Measurements from ENCODE around the gene OTOG. TPM values are rescaled to one million over a fixed set of nuclear protein-coding genes. Genes with fewer than 3 reads are reported as not detected.
A peak's percentile ranks its signal among the peaks of the same experiment; 100 is the strongest.

Gene OTOG
- total and polyA plus RNA-seq, 7 experiments from 2014 or later, result not detected

- Histone ChIP-seq H3K4me3 (ENCODE audit: low read length) (no peak overlapping the region), H3K4me1 (ENCODE audit: control insufficient read depth in 2 of 2, insufficient read depth in 2 of 2, low read length in 2 of 2) (no peaks in the 10 kb centered on the region), H3K27me3 (ENCODE audit: control insufficient read depth in 2 of 2, insufficient read depth in 2 of 2, low read length in 2 of 2) (no peaks in the 10 kb centered on the region), H3K9me3 (ENCODE audit: control insufficient read depth in 2 of 3, low read length in 3 of 3) (no peaks in the 10 kb centered on the region), H3K36me3 (ENCODE audit: control insufficient read depth in 2 of 3, insufficient read depth in 3 of 3, low read length in 3 of 3) (no peaks in the 10 kb centered on the region), H3K27ac (ENCODE audit: low read depth, low read length) (no peak overlapping the region)
- DNase-seq, result peak in 1 of 9 donors; percentile 10
- CTCF ChIA-PET, result no interaction called here
- Mint-ChIP-seq H3K4me1 (no peaks in the 10 kb centered on the region), H3K4me3 (no peak overlapping the region), H3K27me3 (peaks cover 0 to 20% (median 4%) of the 10 kb centered on the region in 5 donors), H3K27ac (no peak overlapping the region), H3K9me3 (peaks cover 0 to 7% (median 0%) of the 10 kb centered on the region in 11 donors), H3K36me3 (no peaks in the 10 kb centered on the region)
- no peak for ATAC-seq
- intact Hi-C loops (cut with micrococcal nuclease), result no loop called here
- POLR2A ChIA-PET, result no interaction called here
Measured at GRCh38 chr11:17593466-17594245, 46.6 kb downstream of the OTOG start.

DNA sequence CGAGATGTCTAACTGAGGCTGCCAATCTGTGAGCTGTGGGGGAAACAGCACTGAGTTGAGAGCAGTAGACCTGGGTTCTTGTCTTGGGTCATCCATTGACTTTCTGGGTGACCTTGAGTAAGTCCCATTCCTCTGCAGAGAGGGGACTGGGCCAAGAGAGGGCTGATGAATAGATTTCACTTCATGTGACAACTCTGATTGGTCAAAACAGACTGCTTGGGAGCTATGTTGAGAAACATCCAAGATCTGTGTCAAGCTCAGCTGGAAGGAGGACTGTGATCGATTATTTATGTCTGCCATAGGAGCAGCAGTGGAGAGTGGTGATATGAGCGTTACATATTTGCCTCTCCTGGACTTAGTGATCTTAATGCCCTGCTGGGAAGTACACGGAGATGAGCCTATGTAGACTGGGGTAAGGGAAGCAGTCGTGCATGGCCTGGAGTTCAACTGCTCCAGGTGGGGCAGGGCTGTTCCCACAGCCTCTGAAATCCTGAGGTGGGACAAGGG lies 47.7 kb downstream of the OTOG start:
- Histone ChIP-seq H3K36me3 (ENCODE audit: control insufficient read depth in 2 of 3, insufficient read depth in 3 of 3, low read length in 3 of 3) (no peaks in the 10 kb centered on the region), H3K9me3 (ENCODE audit: control insufficient read depth in 2 of 3, low read length in 3 of 3) (no peaks in the 10 kb centered on the region), H3K27ac (ENCODE audit: low read depth, low read length) (no peak overlapping the region), H3K4me3 (ENCODE audit: low read length) (no peak overlapping the region), H3K4me1 (ENCODE audit: control insufficient read depth in 2 of 2, insufficient read depth in 2 of 2, low read length in 2 of 2) (no peaks in the 10 kb centered on the region), H3K27me3 (ENCODE audit: control insufficient read depth in 2 of 2, insufficient read depth in 2 of 2, low read length in 2 of 2) (no peaks in the 10 kb centered on the region)
- ChIA-PET CTCF (interaction anchor here (0.5 kb wide), 1 partner anchor 172 kb away, joined by 3 read pairs; no protein-coding TSS in a partner anchor), POLR2A (no interaction called here)
- Mint-ChIP-seq H3K36me3 (no peaks in the 10 kb centered on the region), H3K27me3 (peaks cover 0 to 20% (median 4%) of the 10 kb centered on the region in 5 donors), H3K4me1 (peaks cover 0 to 2% (median 0%) of the 10 kb centered on the region in 7 donors), H3K9me3 (peaks cover 0 to 7% (median 0%) of the 10 kb centered on the region in 11 donors), H3K27ac (no peak overlapping the region), H3K4me3 (no peak overlapping the region)
- no peak for DNase-seq
- intact Hi-C loops (cut with micrococcal nuclease), result no loop called here
- ATAC-seq, result no peak

- Histone ChIP-seq H3K9me3 (ENCODE audit: control insufficient read depth in 2 of 3, low read length in 3 of 3) (no peaks in the 10 kb centered on the region), H3K4me3 (ENCODE audit: low read length) (no peak overlapping the region), H3K27me3 (ENCODE audit: control insufficient read depth in 2 of 2, insufficient read depth in 2 of 2, low read length in 2 of 2) (no peaks in the 10 kb centered on the region), H3K4me1 (ENCODE audit: control insufficient read depth in 2 of 2, insufficient read depth in 2 of 2, low read length in 2 of 2) (no peaks in the 10 kb centered on the region), H3K36me3 (ENCODE audit: control insufficient read depth in 2 of 3, insufficient read depth in 3 of 3, low read length in 3 of 3) (no peaks in the 10 kb centered on the region), H3K27ac (ENCODE audit: low read depth, low read length) (no peak overlapping the region)
- no peak overlapping the region for H3K4me3 Mint-ChIP-seq
- ChIA-PET POLR2A (no interaction called here), CTCF (no interaction called here)
- no peak for ATAC-seq
- peaks cover 0 to 2% (median 0%) of the 10 kb centered on the region in 7 donors for H3K4me1 Mint-ChIP-seq
- H3K36me3 Mint-ChIP-seq, result no peaks in the 10 kb centered on the region
- H3K9me3 Mint-ChIP-seq, result peaks cover 0 to 7% (median 0%) of the 10 kb centered on the region in 11 donors
- intact Hi-C loops (cut with micrococcal nuclease), result no loop called here
- DNase-seq, result peak in 1 of 9 donors; percentile 11
- peaks cover 0 to 20% (median 4%) of the 10 kb centered on the region in 5 donors for H3K27me3 Mint-ChIP-seq
- H3K27ac Mint-ChIP-seq, result no peak overlapping the region
Measured at GRCh38 chr11:17595526-17596309, 48.7 kb downstream of the OTOG start.

DNA sequence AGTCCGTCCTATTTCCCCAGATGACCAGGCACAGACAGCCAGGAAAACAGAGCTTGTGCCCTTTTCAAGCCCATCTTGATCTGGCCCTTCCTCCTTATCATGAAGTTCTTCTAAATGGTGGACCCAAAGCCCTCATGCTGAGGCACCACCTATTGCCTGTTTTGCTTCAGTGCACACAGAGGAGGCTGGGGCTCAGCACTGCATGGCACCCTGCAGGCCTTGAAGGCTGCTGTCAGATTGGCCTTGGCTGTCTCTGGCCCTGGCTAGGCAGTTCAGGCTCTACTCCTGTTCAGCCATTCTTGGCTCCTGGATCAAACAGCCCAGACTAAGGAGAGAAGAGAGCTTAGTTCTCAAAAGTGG lies 49.2 kb downstream of the OTOG start:
- H3K27ac ChIP-seq (ENCODE audit: low read depth, low read length), result no peak overlapping the region
- no peaks in the 10 kb centered on the region for H3K36me3 Mint-ChIP-seq
- peaks cover 0 to 7% (median 0%) of the 10 kb centered on the region in 11 donors for H3K9me3 Mint-ChIP-seq
- DNase-seq (peak in 1 of 9 donors; percentile 12), ATAC-seq (no peak)
- no peak overlapping the region for H3K27ac Mint-ChIP-seq
- H3K4me3 Mint-ChIP-seq, result no peak overlapping the region
- ChIA-PET POLR2A (no interaction called here), CTCF (no interaction called here)
- H3K36me3 ChIP-seq (ENCODE audit: control insufficient read depth in 2 of 3, insufficient read depth in 3 of 3, low read length in 3 of 3), result no peaks in the 10 kb centered on the region
- H3K4me1 ChIP-seq (ENCODE audit: control insufficient read depth in 2 of 2, insufficient read depth in 2 of 2, low read length in 2 of 2), result no peaks in the 10 kb centered on the region
- peaks cover 0 to 6% (median 0%) of the 10 kb centered on the region in 7 donors for H3K4me1 Mint-ChIP-seq
- H3K27me3 ChIP-seq (ENCODE audit: control insufficient read depth in 2 of 2, insufficient read depth in 2 of 2, low read length in 2 of 2), result no peaks in the 10 kb centered on the region
- H3K4me3 ChIP-seq (ENCODE audit: low read length), result no peak overlapping the region
- intact Hi-C loops (cut with micrococcal nuclease), result no loop called here
- no peaks in the 10 kb centered on the region for H3K9me3 ChIP-seq (ENCODE audit: control insufficient read depth in 2 of 3, low read length in 3 of 3)
- H3K27me3 Mint-ChIP-seq, result peaks cover 0 to 20% (median 4%) of the 10 kb centered on the region in 5 donors

- H3K4me1 ChIP-seq (ENCODE audit: control insufficient read depth in 2 of 2, insufficient read depth in 2 of 2, low read length in 2 of 2), result no peaks in the 10 kb centered on the region
- no peak overlapping the region for H3K4me3 ChIP-seq (ENCODE audit: low read length)
- ChIA-PET POLR2A (no interaction called here), CTCF (interaction anchor here (0.5 kb wide), 1 partner anchor 117 kb away, joined by 3 read pairs; no protein-coding TSS in a partner anchor)
- H3K27me3 ChIP-seq (ENCODE audit: control insufficient read depth in 2 of 2, insufficient read depth in 2 of 2, low read length in 2 of 2), result no peaks in the 10 kb centered on the region
- peaks cover 0 to 7% (median 0%) of the 10 kb centered on the region in 11 donors for H3K9me3 Mint-ChIP-seq
- H3K36me3 ChIP-seq (ENCODE audit: control insufficient read depth in 2 of 3, insufficient read depth in 3 of 3, low read length in 3 of 3), result no peaks in the 10 kb centered on the region
- intact Hi-C loops (cut with micrococcal nuclease), result no loop called here
- no peak overlapping the region for H3K27ac Mint-ChIP-seq
- H3K36me3 Mint-ChIP-seq, result no peaks in the 10 kb centered on the region
- ATAC-seq, result no peak
- H3K4me1 Mint-ChIP-seq, result peaks cover 0 to 6% (median 0%) of the 10 kb centered on the region in 7 donors
- H3K27me3 Mint-ChIP-seq, result peaks cover 0 to 18% (median 3%) of the 10 kb centered on the region in 5 donors
- no peak overlapping the region for H3K4me3 Mint-ChIP-seq
- H3K27ac ChIP-seq (ENCODE audit: low read depth, low read length), result no peak overlapping the region
- H3K9me3 ChIP-seq (ENCODE audit: control insufficient read depth in 2 of 3, low read length in 3 of 3), result no peaks in the 10 kb centered on the region
- DNase-seq, result no peak
Measured at GRCh38 chr11:17596711-17597110, 49.7 kb downstream of the OTOG start.

GRCh38 chr11:17597770-17598169 lies 50.7 kb downstream of the OTOG start:
- H3K27me3 ChIP-seq (ENCODE audit: control insufficient read depth in 2 of 2, insufficient read depth in 2 of 2, low read length in 2 of 2), result no peaks in the 10 kb centered on the region
- H3K9me3 Mint-ChIP-seq, result peaks cover 0 to 7% (median 0%) of the 10 kb centered on the region in 11 donors
- no peak overlapping the region for H3K27ac Mint-ChIP-seq
- H3K27ac ChIP-seq (ENCODE audit: low read depth, low read length), result no peak overlapping the region
- H3K9me3 ChIP-seq (ENCODE audit: control insufficient read depth in 2 of 3, low read length in 3 of 3), result no peaks in the 10 kb centered on the region
- no peak for ATAC-seq
- ChIA-PET CTCF (no interaction called here), POLR2A (no interaction called here)
- H3K27me3 Mint-ChIP-seq, result peaks cover 0 to 13% (median 0%) of the 10 kb centered on the region in 5 donors
- no peak overlapping the region for H3K4me3 ChIP-seq (ENCODE audit: low read length)
- no peaks in the 10 kb centered on the region for H3K36me3 ChIP-seq (ENCODE audit: control insufficient read depth in 2 of 3, insufficient read depth in 3 of 3, low read length in 3 of 3)
- no peaks in the 10 kb centered on the region for H3K36me3 Mint-ChIP-seq
- no peak for DNase-seq
- intact Hi-C loops (cut with micrococcal nuclease), result loop anchor here in 1 of 2 donors (2.0 kb wide), 1 partner anchor 133 kb away; no protein-coding TSS in a partner anchor
- no peak overlapping the region for H3K4me3 Mint-ChIP-seq
- H3K4me1 Mint-ChIP-seq, result peaks cover 0 to 6% (median 0%) of the 10 kb centered on the region in 7 donors
- no peaks in the 10 kb centered on the region for H3K4me1 ChIP-seq (ENCODE audit: control insufficient read depth in 2 of 2, insufficient read depth in 2 of 2, low read length in 2 of 2)
